Tongue (tissue), 2 donors: Measurements from ENCODE around the gene ZFPM1. TPM values are rescaled to one million over a fixed set of nuclear protein-coding genes. Genes with fewer than 3 reads are reported as not detected.

Experiments
- DNase-seq: peaks from one replicate; pipeline ENCODE4 v3.0.0-alpha.2; 2015
- total RNA-seq: library from RNA; depleted of rRNA; stranded (reverse); fragments of >200 nt; gene quantifications from one replicate; pipeline ENCODE4 v1.2.3, GENCODE V29; 2014

The ZFPM1 gene
- total RNA-seq, 1 donor from 2014 or later, result 0.41 TPM

- DNase-seq, result no peak
Measured at GRCh38 chr16:88540346-88540977, 87.4 kb downstream of the ZFPM1 start.

- DNase-seq, result peak; percentile 45
Measured at GRCh38 chr16:88541831-88542616, 88.9 kb downstream of the ZFPM1 start.

GRCh38 chr16:88543230-88543813 lies 90.2 kb downstream of the ZFPM1 start:
- no peak for DNase-seq

- DNase-seq, result no peak
Measured at GRCh38 chr16:88545781-88546180, 92.7 kb downstream of the ZFPM1 start.

- no peak for DNase-seq
Measured at GRCh38 chr16:88548131-88548874, 95.2 kb downstream of the ZFPM1 start.

- DNase-seq, result no peak
Measured at GRCh38 chr16:88548985-88549384, 95.9 kb downstream of the ZFPM1 start.

GRCh38 chr16:88549671-88550245 lies 96.7 kb downstream of the ZFPM1 start:
- no peak for DNase-seq

GRCh38 chr16:88550246-88550661 lies 97.2 kb downstream of the ZFPM1 start:
- DNase-seq, result peak; percentile 45

- no peak for DNase-seq
Measured at GRCh38 chr16:88552166-88552565, 99.1 kb downstream of the ZFPM1 start.

- no peak for DNase-seq
Measured at GRCh38 chr16:88552815-88553214, 99.7 kb downstream of the ZFPM1 start.

- no peak for DNase-seq
Measured at GRCh38 chr16:88553739-88554138, 100.7 kb downstream of the ZFPM1 start.

GRCh38 chr16:88554711-88555264 lies 101.7 kb downstream of the ZFPM1 start:
- DNase-seq, result no peak

- DNase-seq, result no peak
Measured at GRCh38 chr16:88556294-88556988, 103.4 kb downstream of the ZFPM1 start.

GRCh38 chr16:88558457-88559442 lies 105.7 kb downstream of the ZFPM1 start:
- peak; percentile 85 for DNase-seq

GRCh38 chr16:88560714-88561484 lies 107.8 kb downstream of the ZFPM1 start:
- DNase-seq, result peak; percentile 57

GRCh38 chr16:88561485-88562359 lies 108.6 kb downstream of the ZFPM1 start:
- peak; percentile 54 for DNase-seq

GRCh38 chr16:88566158-88566557 lies 113.1 kb downstream of the ZFPM1 start:
- no peak for DNase-seq
